GM23338 (cell line): ENCODE measurements around the gene GLI1. TPM values are rescaled to one million over a fixed set of nuclear protein-coding genes. Genes with fewer than 3 reads are reported as not detected.
"Not testable (repeated sequence)": the region's sequence is repeated elsewhere in the genome, so short reads cannot be mapped to it uniquely, and the experiment has no call there.

Experiments
- ATAC-seq: fragments of 200-7000 bp; cut with Tn5 transposase; 3 replicates; pipeline ENCODE4 v1.9.1; 2020
- DNase-seq: peaks from one replicate; pipeline ENCODE4 v3.0.0-alpha.2; 2015; ENCODE audit warnings: low spot score
- H2AFZ ChIP-seq: fragments of 200-600 bp; sonication (generic); 2 replicates; pipeline ENCODE4 v1.8.0; 2016; ENCODE audit warnings: antibody characterized with exemption, mild to moderate bottlenecking, moderate library complexity
- H3F3A ChIP-seq: fragments of 200-600 bp; sonication (generic); replicated peaks from 2 replicates; pipeline ENCODE4 v1.8.0; 2017; ENCODE audit warnings: antibody characterized with exemption, mixed run types, low read depth
- H3K27ac ChIP-seq: fragments of 200-600 bp; sonication (generic); 2 replicates; pipeline ENCODE4 v1.6.1; 2016; ENCODE audit warnings: low read depth
- H3K27me3 ChIP-seq: fragments of 200-600 bp; sonication (generic); 2 replicates; pipeline ENCODE4 v1.8.0; 2016; ENCODE audit warnings: mild to moderate bottlenecking, mixed run types, moderate library complexity; ENCODE audit not compliant: insufficient read depth
- H3K36me3 ChIP-seq: fragments of 200-600 bp; sonication (generic); 2 replicates; pipeline ENCODE4 v1.8.0; 2016; ENCODE audit warnings: mild to moderate bottlenecking; ENCODE audit not compliant: insufficient read depth
- H3K4me1 ChIP-seq: fragments of 200-600 bp; sonication (generic); 2 replicates; pipeline ENCODE4 v1.8.0; 2016; ENCODE audit warnings: mild to moderate bottlenecking, moderate library complexity; ENCODE audit not compliant: insufficient read depth
- H3K4me2 ChIP-seq: fragments of 200-600 bp; sonication (generic); 2 replicates; pipeline ENCODE4 v1.7.1; 2017; ENCODE audit warnings: mixed run types
- H3K4me3 ChIP-seq: fragments of 200-600 bp; sonication (generic); 2 replicates; pipeline ENCODE4 v1.6.1; 2016; ENCODE audit warnings: mixed run types
- H3K79me2 ChIP-seq: fragments of 200-600 bp; sonication (generic); replicated peaks from 2 replicates; pipeline ENCODE4 v1.8.0; 2017; ENCODE audit warnings: mild to moderate bottlenecking; ENCODE audit not compliant: insufficient read depth
- H3K9me2 ChIP-seq: fragments of 200-600 bp; sonication (generic); 2 replicates; pipeline ENCODE4 v1.8.0; 2017; ENCODE audit not compliant: insufficient read depth
- H4K20me1 ChIP-seq: fragments of 200-600 bp; sonication (generic); replicated peaks from 2 replicates; pipeline ENCODE4 v1.8.0; 2017; ENCODE audit warnings: mild to moderate bottlenecking; ENCODE audit not compliant: insufficient read depth
- H3K27ac Mint-ChIP-seq: 2 replicates; pipeline ENCODE4 v1.8.0; 2020; ENCODE audit warnings: inconsistent platforms, mild to moderate bottlenecking, moderate library complexity, mixed read lengths
- H3K27me3 Mint-ChIP-seq: 3 replicates; pipeline ENCODE4 v1.8.0; 2022; ENCODE audit warnings: low read depth, mild to moderate bottlenecking, moderate library complexity, mixed read lengths, inconsistent platforms; ENCODE audit not compliant: insufficient read depth, poor library complexity
- H3K36me3 Mint-ChIP-seq: 3 replicates; pipeline ENCODE4 v1.8.0; 2021; ENCODE audit warnings: low read depth, mild to moderate bottlenecking, inconsistent platforms, moderate library complexity, mixed read lengths
- H3K4me1 Mint-ChIP-seq: 3 replicates; pipeline ENCODE4 v1.8.0; 2020; ENCODE audit warnings: mild to moderate bottlenecking, inconsistent platforms, mixed read lengths
- H3K4me3 Mint-ChIP-seq: 3 replicates; pipeline ENCODE4 v1.8.0; 2021; ENCODE audit warnings: moderate library complexity, mild to moderate bottlenecking, inconsistent platforms, mixed read lengths
- H3K9me3 Mint-ChIP-seq: 3 replicates; pipeline ENCODE4 v1.8.0; 2020; ENCODE audit warnings: moderate library complexity, mild to moderate bottlenecking, inconsistent platforms, mixed read lengths
- CREB1 ChIP-seq: fragments of 250-450 bp; sonication (Bioruptor Pico); IDR thresholded peaks from 2 replicates; pipeline ENCODE4 v1.5.0; 2020; ENCODE audit warnings: low read depth, mild to moderate bottlenecking, moderate library complexity
- JUNB ChIP-seq: IDR thresholded peaks from one replicate; pipeline ENCODE4 v1.6.1; 2016; ENCODE audit warnings: antibody characterized with exemption; ENCODE audit not compliant: unreplicated experiment
- NANOG ChIP-seq: IDR thresholded peaks from 2 replicates; pipeline ENCODE4 v1.6.1; 2016; ENCODE audit warnings: antibody characterized with exemption, borderline replicate concordance
- POLR2AphosphoS5 ChIP-seq: IDR thresholded peaks from 2 replicates; pipeline ENCODE4 v1.6.1; 2016; ENCODE audit warnings: antibody characterized with exemption, low read depth
- REST ChIP-seq: IDR thresholded peaks from one replicate; pipeline ENCODE4 v1.6.1; 2018; ENCODE audit warnings: antibody characterized with exemption; ENCODE audit not compliant: unreplicated experiment
- STAT1 ChIP-seq: IDR thresholded peaks from one replicate; pipeline ENCODE4 v1.6.1; 2016; ENCODE audit warnings: antibody characterized with exemption; ENCODE audit not compliant: unreplicated experiment
- ZNF114 ChIP-seq: fragments of 250-450 bp; sonication (Bioruptor Pico); IDR thresholded peaks from 2 replicates; pipeline ENCODE4 v1.5.0; 2020; ENCODE audit warnings: mild to moderate bottlenecking, moderate library complexity
- ZNF331 ChIP-seq: fragments of 250-450 bp; sonication (Bioruptor Pico); IDR thresholded peaks from 2 replicates; pipeline ENCODE4 v1.5.0; 2020; ENCODE audit warnings: low read depth, mild to moderate bottlenecking, moderate library complexity
- polyA plus RNA-seq: library from polyadenylated mRNA; unstranded; fragments of >200 nt; fragmentation: Nextera tagmentation; extraction: Ambion mirVana; gene quantifications from 2 replicates; pipeline ENCODE4 v1.2.1, GENCODE V29; 2016
- total RNA-seq: library from RNA; depleted of rRNA; stranded (reverse); fragments of >200 nt; shearing (Covaris generic); gene quantifications from 2 replicates; pipeline ENCODE4 v1.2.3, GENCODE V29; 2014
- TF ChIP-seq, protein P1 (sequence below), 2 experiments: fragments of 200-600 bp in 1 of 2; sonication (generic) in 1 of 2; conservative IDR thresholded peaks; 2 replicates each; pipeline versions ENCODE4 v1.5.1 to v1.6.1; 2016 to 2017; ENCODE audit warnings: antibody characterized with exemption in 2 of 2, low read depth in 2 of 2, mild to moderate bottlenecking in 2 of 2, moderate library complexity in 1 of 2

Gene GLI1
- total and polyA plus RNA-seq, 2 experiments from 2014 or later, result 5.6 to 18.1 TPM

DNA sequence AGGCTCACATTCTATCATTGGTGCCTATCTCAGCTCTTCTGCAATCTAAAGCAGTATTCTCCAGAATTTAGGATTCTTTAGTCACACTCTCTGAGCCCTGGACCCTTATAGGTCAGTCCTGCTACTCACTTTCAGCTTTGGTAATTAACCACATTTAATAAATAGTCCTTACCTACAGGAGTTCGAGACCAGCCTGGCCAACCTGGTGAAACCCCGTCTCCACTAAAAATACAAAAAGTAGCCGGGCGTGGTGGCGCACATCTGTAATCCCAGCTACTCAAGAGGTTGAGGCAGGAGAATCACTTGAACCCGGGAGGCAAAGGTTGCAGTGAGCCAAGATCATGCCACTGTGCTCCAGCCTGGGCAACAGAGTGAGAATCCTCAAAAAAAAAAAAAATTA lies 54.1 kb downstream of the GLI1 start:
- not testable (repeated sequence) for H3K27ac Mint-ChIP-seq, H3K4me3 Mint-ChIP-seq, H3K4me2 ChIP-seq, H3K27me3 ChIP-seq, H3K9me3 Mint-ChIP-seq, H3K4me3 ChIP-seq, H3K9me2 ChIP-seq, H3K27ac ChIP-seq, H2AFZ ChIP-seq, DNase-seq, H3K4me1 ChIP-seq, ATAC-seq
- H3F3A ChIP-seq, result peaks cover 66% of the 10 kb centered on the region
- H3K36me3 ChIP-seq, result peaks cover 89% of the 10 kb centered on the region
- peaks cover 14% of the 10 kb centered on the region for H3K4me1 Mint-ChIP-seq
- peaks cover 14% of the 10 kb centered on the region for H3K27me3 Mint-ChIP-seq
- H4K20me1 ChIP-seq, result peaks cover 45% of the 10 kb centered on the region
- peaks cover 95% of the 10 kb centered on the region for H3K36me3 Mint-ChIP-seq
- H3K79me2 ChIP-seq, result peaks cover 34% of the 10 kb centered on the region

- not testable (repeated sequence) for H3K4me3 Mint-ChIP-seq, ATAC-seq, H3K9me2 ChIP-seq, DNase-seq, H3K4me2 ChIP-seq, H3K9me3 Mint-ChIP-seq, H3K27ac ChIP-seq, H3K27me3 ChIP-seq, H3K27ac Mint-ChIP-seq, H3K4me3 ChIP-seq, H2AFZ ChIP-seq
- H3F3A ChIP-seq, result peaks cover 71% of the 10 kb centered on the region
- H3K36me3 ChIP-seq, result peaks cover 83% of the 10 kb centered on the region
- peaks cover 39% of the 10 kb centered on the region for H3K79me2 ChIP-seq
- H3K27me3 Mint-ChIP-seq, result peaks cover 14% of the 10 kb centered on the region
- peaks cover 19% of the 10 kb centered on the region for H3K4me1 Mint-ChIP-seq
- H3K36me3 Mint-ChIP-seq, result peaks cover 95% of the 10 kb centered on the region
- H3K4me1 ChIP-seq, result peaks cover 14% of the 10 kb centered on the region
- peaks cover 49% of the 10 kb centered on the region for H4K20me1 ChIP-seq
These were observed 54.7 kb downstream of the GLI1 start for GRCh38 chr12:57514246-57514645.

GRCh38 chr12:57514720-57515407 lies 55.3 kb downstream of the GLI1 start:
- no peak overlapping the region for H3K27ac ChIP-seq
- Mint-ChIP-seq H3K4me1 (peaks cover 20% of the 10 kb centered on the region), H3K27ac (no peak overlapping the region), H3K27me3 (peaks cover 16% of the 10 kb centered on the region), H3K36me3 (peaks cover 93% of the 10 kb centered on the region), H3K9me3 (no peaks in the 10 kb centered on the region), H3K4me3 (no peak overlapping the region)
- peaks cover 77% of the 10 kb centered on the region for H3K36me3 ChIP-seq
- TF ChIP-seq ZNF331 (CRISPR knock-in tag) (no peak), NANOG (no peak)
- H4K20me1 ChIP-seq, result peaks cover 54% of the 10 kb centered on the region
- no peak overlapping the region for H3K4me3 ChIP-seq
- no peaks in the 10 kb centered on the region for H3K27me3 ChIP-seq
- no peak overlapping the region for H2AFZ ChIP-seq
- peaks cover 17% of the 10 kb centered on the region for H3K4me1 ChIP-seq
- ATAC-seq (no peak), DNase-seq (no peak)
- peaks cover 75% of the 10 kb centered on the region for H3F3A ChIP-seq
- H3K4me2 ChIP-seq, result no peak overlapping the region
- no peaks in the 10 kb centered on the region for H3K9me2 ChIP-seq
- peaks cover 35% of the 10 kb centered on the region for H3K79me2 ChIP-seq

- H3K9me2 ChIP-seq, result no peaks in the 10 kb centered on the region
- H3K27me3 ChIP-seq, result no peaks in the 10 kb centered on the region
- H3K27ac ChIP-seq, result no peak overlapping the region; the same call in 1 of the 2 replicates
- peaks cover 29% of the 10 kb centered on the region for H3K79me2 ChIP-seq
- H3K4me2 ChIP-seq, result no peak overlapping the region
- no peaks in the 10 kb centered on the region for H3K9me3 Mint-ChIP-seq
- peaks cover 78% of the 10 kb centered on the region for H3F3A ChIP-seq
- ATAC-seq (no peak), DNase-seq (no peak)
- H3K36me3 ChIP-seq, result peaks cover 71% of the 10 kb centered on the region
- peaks cover 17% of the 10 kb centered on the region for H3K4me1 ChIP-seq
- H4K20me1 ChIP-seq, result peaks cover 51% of the 10 kb centered on the region
- H3K27ac Mint-ChIP-seq, result no peak overlapping the region
- no peak overlapping the region for H3K4me3 ChIP-seq
- peaks cover 20% of the 10 kb centered on the region for H3K4me1 Mint-ChIP-seq
- peaks cover 22% of the 10 kb centered on the region for H3K27me3 Mint-ChIP-seq
- peaks cover 90% of the 10 kb centered on the region for H3K36me3 Mint-ChIP-seq
- H2AFZ ChIP-seq, result no peak overlapping the region
- no peak overlapping the region for H3K4me3 Mint-ChIP-seq
- no peak for TF ChIP-seq NANOG
- no peak for TF ChIP-seq ZNF114
- TF ChIP-seq REST, result no peak
- no peak for TF ChIP-seq CREB1 (CRISPR knock-in tag)
- no peak for TF ChIP-seq STAT1
- no peak for TF ChIP-seq JUNB
- TF ChIP-seq POLR2AphosphoS5, result no peak
- TF ChIP-seq, protein P1, sequence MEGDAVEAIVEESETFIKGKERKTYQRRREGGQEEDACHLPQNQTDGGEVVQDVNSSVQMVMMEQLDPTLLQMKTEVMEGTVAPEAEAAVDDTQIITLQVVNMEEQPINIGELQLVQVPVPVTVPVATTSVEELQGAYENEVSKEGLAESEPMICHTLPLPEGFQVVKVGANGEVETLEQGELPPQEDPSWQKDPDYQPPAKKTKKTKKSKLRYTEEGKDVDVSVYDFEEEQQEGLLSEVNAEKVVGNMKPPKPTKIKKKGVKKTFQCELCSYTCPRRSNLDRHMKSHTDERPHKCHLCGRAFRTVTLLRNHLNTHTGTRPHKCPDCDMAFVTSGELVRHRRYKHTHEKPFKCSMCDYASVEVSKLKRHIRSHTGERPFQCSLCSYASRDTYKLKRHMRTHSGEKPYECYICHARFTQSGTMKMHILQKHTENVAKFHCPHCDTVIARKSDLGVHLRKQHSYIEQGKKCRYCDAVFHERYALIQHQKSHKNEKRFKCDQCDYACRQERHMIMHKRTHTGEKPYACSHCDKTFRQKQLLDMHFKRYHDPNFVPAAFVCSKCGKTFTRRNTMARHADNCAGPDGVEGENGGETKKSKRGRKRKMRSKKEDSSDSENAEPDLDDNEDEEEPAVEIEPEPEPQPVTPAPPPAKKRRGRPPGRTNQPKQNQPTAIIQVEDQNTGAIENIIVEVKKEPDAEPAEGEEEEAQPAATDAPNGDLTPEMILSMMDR (conservative IDR thresholded peaks at IDR 0.05; ENCODE audit: low read depth in 2 of 2), result no peak
These were observed 55.9 kb downstream of the GLI1 start for GRCh38 chr12:57515408-57515933.
